HCT116 (cell line): ENCODE results near the gene GNA15.

Source experiments
- CTCF ChIP-seq, 3 experiments: fragments of 200-600 bp in 1 of 3; sonication (generic) in 1 of 3; IDR thresholded peaks in 2 of 3; conservative IDR thresholded peaks in 1 of 3; 2 replicates each; pipeline ENCODE4 v1.5.1; 2012 to 2017; ENCODE audit warnings: low read depth in 2 of 3, low read length in 2 of 3, antibody characterized with exemption in 1 of 3, borderline replicate concordance in 1 of 3, control low read depth in 1 of 3, mild to moderate bottlenecking in 1 of 3, mixed read lengths in 1 of 3, mixed run types in 1 of 3, moderate library complexity in 1 of 3; ENCODE audit not compliant: insufficient read depth in 1 of 3
- EZH2 ChIP-seq: fragments of 200-600 bp; sonication (generic); IDR thresholded peaks from 2 replicates; pipeline ENCODE4 v1.6.1; 2017; ENCODE audit warnings: antibody characterized with exemption, mixed run types
- RAD21 ChIP-seq: IDR thresholded peaks from 2 replicates; pipeline ENCODE4 v1.6.1; 2012; ENCODE audit warnings: low read depth, mild to moderate bottlenecking
- TF ChIP-seq, protein P1 (sequence below): IDR thresholded peaks from 2 replicates; pipeline ENCODE4 v1.6.1; 2012

DNA sequence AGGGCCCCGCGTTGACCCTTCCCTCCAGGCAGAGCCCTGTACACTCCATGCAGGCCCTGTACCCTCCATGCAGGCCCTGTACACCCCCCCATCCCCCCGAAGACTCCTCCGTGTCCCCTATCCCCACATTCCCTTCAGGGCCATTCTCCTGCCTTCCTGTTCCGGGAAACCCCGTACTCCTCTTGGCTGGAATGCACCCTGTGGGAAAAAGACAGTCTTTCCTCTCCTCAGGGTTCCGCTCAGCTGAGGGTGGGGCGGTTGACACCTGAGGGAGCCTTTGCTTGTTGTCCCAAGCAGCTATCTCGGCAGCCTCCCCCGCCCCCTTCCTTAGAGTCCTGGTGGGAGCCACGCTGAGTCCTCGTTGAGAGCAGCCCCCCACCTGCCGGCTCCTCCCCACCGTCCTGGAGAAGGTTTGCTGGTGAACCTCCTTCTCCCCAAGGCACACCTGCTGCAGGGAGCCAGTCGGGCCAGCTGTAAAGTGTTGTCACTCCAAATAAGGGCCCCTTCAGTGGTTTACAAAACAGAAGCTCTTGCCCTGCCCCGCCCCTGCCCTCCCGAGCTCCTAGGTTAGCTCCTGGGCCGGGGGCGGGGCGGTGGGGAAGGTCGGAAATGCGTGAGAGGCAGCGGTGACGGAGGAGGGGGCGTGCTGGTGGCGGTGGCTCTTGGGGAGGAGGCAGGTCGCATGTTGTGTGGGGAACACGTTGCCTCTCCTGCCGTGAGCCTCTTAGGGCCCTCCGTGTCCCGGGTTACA lies 40.2 kb upstream of the GNA15 start:
- no peak for TF ChIP-seq CTCF (IDR thresholded peaks at IDR 0.05 in 2 of 3, conservative IDR thresholded peaks at IDR 0.05 in 1 of 3; ENCODE audit: borderline replicate concordance in 1 of 3, insufficient read depth in 1 of 3, low read depth in 2 of 3, low read length in 2 of 3)
- TF ChIP-seq, protein P1, sequence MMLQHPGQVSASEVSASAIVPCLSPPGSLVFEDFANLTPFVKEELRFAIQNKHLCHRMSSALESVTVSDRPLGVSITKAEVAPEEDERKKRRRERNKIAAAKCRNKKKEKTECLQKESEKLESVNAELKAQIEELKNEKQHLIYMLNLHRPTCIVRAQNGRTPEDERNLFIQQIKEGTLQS: no peak
- no peak for TF ChIP-seq RAD21
- TF ChIP-seq EZH2: no peak
